Left renal cortex interstitium (tissue), 4 donors: Measurements from ENCODE around the gene STXBP1. TPM values are rescaled to one million over a fixed set of nuclear protein-coding genes. Genes with fewer than 3 reads are reported as not detected.

Experiments
- DNase-seq, 4 donors: peaks; one replicate each; pipeline ENCODE4 v3.0.0-alpha.2; 2013; ENCODE audit warnings: low read depth in 4 of 4, low spot score in 2 of 4, missing footprints in 1 of 4
- polyA plus RNA-seq, 4 donors: library from polyadenylated mRNA; unstranded; fragments of 120-200 nt; gene quantifications; one replicate each; pipeline ENCODE4 v1.2.1, GENCODE V29; 2013; ENCODE audit not compliant: insufficient read length in 4 of 4

STXBP1 gene
- polyA plus RNA-seq, 4 donors, result 23.6 to 38.6 (median 31.6) TPM

DNA sequence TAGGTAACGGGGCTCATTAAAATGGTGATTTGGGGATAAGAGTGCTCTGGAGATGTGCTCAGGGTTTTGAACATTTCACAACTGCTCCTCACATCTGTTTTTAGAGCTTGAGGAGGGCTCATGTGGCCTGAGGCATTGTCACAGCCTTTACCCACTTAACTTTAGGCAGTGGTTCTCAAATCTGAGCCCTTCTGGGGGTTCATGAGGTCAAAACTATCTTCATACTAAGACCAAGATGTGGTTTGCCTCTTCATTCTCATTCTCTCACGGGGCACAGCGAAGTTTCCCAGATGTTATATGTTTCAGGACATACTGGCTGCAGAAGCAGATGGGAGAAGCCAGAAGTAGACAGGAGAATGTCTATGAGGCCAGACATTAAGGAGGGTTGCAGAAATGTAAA is 38.4 kb downstream of the STXBP1 start:
- no peak for DNase-seq

- DNase-seq, result no peak
Observed at GRCh38 chr9:127651697-127652610, 39.9 kb downstream of the STXBP1 start.

- no peak for DNase-seq
Observed at GRCh38 chr9:127652733-127653132, 40.7 kb downstream of the STXBP1 start.

- no peak for DNase-seq
Observed at GRCh38 chr9:127654619-127655018, 42.5 kb downstream of the STXBP1 start.

DNA sequence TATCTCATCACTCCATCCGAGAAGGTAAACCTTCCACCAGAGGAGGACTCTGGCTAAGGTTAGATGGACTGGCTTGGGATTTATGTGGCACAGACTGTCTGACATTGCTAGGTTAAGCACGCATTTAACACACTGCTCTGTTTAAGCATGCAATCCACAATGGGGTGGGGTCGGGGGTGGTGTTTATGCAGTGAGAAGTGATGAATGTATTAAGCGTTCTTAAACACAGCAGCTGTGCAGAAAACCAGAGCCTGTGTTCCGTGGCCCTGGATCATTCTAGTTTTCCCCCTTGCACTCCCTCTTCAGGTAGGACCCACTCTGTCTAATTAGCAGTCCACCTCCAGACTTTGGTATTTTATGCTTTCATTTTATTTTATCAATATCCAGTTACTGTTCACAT is 46.4 kb downstream of the STXBP1 start:
- DNase-seq, result no peak

- peak in 1 of 4 donors; percentile 24 for DNase-seq
Observed at GRCh38 chr9:127660886-127661741, 49.0 kb downstream of the STXBP1 start.

DNA sequence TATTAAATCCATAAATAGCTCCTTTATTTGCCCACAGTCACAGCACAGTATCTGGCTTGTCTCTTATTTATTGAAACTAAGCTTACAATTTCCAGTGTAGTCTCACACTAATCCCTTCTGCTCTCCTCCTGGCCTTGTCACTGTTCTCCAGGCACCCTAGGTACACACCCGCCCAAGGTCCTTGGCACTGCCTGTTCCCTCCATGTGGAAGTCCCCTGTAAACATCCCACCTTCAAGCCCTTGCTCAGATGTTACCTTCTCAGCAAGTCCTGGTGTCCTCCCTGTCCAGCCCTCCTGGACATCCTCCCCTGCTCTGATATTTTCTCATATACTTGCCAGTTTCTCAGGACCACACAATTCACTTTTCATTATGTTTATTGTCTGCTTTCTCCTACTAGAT is 50.5 kb downstream of the STXBP1 start:
- DNase-seq, result no peak

GRCh38 chr9:127664324-127664677 is 52.2 kb downstream of the STXBP1 start:
- no peak for DNase-seq

DNA sequence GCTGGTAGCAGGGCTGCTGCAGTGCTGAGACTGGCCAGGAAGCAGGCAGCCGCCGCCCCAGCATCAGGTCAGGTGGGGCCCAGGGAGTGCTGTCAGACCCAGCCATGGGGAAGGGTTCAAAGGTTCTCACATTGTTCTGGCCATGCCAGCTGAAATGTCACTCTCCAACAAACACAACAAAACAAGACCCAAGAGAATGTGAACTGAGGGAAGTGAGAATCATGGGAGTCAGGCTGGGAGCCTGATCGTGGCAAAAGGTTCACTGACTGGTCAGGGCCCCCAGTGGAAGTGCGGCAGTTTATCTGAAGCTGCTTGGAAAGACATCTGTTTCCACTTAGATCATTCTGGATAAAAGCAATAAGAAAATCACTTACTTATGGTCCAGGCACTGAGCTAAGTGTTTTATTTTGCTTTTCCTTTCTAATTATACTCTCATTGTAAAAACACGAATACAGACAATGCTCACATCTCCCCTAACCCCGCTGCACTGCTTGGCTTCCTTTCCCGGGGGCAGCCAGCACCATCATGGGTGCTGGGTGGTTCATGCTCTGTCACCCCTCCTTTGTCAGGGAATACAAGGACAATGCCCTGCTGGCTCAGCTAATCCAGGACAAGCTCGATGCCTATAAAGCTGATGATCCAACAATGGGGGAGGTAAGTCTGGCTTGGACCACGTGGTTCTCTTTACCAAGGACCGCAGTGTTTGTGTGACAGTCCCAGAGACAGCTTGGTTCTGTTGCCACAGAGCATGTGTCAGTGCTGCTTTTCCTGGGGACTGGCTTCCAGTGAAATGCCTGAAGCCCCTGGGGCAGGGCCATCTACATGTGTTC is 52.8 kb downstream of the STXBP1 start:
- DNase-seq, result no peak

DNA sequence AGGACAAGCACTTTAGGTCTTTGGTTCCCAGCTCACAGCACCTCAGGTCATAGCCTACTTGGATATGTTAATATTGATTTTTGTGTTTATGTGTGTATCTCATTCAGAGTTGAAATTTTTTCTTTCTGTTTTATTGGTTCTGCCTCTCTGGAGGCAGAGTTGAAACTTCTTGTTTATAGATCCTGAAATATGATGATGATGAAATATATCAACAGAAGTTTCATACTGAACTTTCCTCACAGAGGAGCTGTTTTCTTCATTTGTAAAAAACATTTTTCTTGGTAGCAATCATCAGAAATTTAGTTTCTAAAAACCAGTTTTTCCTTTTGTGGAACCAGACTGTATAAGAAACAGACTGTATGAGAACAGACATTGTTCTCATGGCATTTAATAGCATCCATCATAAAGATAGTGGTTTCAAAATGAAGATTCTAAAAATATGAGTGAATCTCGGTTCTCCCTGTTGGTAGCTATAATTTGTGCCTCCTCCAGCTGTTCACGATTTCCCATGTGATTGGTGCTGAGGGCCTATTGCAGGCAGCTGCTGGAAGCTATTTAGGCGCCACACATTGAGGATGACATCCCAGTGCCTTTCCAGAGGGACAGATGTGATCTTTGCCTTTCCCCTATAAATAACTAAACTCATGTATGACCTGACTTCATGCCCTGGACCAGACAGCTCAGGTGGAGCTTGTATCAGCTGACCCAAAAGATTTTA is 55.2 kb downstream of the STXBP1 start:
- no peak for DNase-seq

GRCh38 chr9:127667906-127668305 is 55.8 kb downstream of the STXBP1 start:
- DNase-seq, result no peak

- DNase-seq, result no peak
Observed at GRCh38 chr9:127673234-127673633, 61.2 kb downstream of the STXBP1 start.

- DNase-seq, result no peak
Observed at GRCh38 chr9:127676638-127677037, 64.6 kb downstream of the STXBP1 start.

GRCh38 chr9:127679506-127679905 is 67.4 kb downstream of the STXBP1 start:
- no peak for DNase-seq

DNA sequence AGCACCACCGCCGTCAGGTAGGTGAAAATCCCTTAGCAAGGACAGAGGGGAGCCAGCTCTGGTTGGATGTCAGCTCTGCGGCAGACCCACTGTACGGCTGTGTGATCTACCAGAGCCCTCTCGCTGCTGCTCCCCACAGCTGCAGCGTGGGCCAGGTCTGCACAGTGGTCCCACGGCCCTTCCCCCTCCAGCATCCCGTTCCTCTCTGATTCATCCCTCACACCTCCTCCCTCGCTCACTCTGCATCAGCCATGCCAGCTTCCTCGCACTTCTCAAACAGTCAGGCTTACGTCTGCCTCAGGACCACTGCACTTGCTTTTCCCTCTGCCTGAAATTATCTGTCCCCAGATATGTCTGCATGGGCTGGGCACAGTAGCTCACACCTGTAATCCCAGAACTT is 68.1 kb downstream of the STXBP1 start:
- DNase-seq, result no peak

DNA sequence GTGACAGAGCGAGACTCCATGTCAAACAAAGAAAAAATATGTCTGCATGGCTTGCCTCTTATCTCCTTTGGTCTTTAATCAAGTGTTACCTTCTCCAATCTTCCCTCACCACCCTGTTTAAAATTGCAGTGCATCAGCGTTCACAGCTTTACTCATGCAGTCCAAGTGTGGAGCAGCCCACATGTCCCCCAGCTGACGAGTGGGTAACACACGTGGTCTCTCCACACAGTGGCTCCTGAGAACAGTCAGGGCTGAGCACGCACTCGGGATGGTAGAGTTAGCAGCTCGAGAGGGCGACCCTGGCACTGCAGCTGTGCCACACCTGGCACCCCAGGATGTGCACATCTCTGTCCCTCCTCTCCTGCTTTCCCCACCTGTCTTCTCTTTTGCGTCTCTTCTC is 68.8 kb downstream of the STXBP1 start:
- DNase-seq, result no peak

DNA sequence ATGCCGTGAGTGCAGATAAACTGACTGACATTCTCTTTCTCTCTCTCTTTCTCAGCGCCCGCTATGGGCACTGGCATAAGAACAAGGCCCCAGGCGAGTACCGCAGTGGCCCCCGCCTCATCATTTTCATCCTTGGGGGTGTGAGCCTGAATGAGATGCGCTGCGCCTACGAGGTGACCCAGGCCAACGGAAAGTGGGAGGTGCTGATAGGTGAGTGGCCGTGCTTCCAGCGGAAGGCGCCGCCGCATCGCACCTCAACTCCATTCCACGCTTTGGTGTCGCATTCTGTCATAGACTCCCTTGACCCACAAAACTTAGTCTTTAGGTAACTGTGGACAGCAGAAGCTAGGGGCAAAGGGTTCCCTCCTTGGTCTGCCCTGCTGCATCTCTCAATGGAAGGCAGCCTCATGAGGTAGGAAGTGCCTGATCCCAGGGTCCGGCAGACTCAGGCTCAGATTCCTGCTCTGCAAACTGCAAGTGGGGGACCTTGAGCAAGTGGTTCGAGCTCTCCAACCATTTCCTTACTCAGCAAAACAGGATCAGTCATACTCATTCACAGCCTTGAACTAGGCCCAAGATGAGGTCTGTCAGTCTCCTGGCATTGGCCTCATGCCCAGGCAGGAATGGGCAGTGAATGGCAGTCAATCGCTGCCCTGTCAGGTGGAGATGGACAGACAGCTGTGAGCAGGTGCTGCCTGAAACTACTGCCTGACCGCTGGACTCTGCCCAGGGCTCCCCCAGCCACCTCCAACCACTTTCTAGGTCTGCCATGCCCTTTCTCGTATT is 70.5 kb downstream of the STXBP1 start:
- DNase-seq, result no peak

DNA sequence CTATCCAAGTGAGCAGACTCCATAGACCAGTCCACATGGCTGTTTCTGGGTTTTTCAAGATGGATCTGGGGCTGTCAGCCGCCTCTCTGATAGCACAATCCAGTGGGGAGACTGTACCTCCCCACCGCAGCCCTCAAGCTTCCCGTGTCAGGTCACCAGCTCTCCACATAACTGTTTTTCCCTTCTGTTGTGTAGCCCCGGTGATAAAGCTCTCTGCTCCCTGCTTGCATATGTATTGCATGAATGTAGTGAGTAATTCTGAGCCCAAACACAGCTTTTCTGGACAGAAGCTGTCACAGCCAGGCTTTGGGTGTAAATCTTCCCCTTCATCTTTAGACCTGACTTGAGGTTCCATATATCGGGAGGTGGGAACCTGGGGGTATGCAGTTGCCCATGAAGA is 71.6 kb downstream of the STXBP1 start:
- DNase-seq, result no peak

DNA sequence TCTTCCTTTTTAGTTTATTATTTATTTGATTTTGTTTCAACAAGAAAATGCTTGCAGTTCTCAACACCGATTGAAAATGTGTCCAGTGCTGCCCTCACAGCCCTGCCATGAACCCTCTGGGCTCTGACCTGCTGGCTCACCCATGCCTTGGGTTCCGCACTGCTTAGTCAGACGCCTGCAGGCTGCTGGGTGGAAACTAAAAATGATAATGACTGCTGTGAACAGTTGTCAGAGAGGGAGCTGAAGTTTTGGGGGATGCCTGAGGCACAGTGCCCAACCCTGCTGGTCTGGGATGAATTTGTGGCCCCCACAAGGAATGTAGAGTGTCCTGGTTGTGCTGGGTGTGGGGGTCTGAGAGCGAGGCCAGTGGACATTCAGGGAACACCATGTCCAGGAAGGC is 72.5 kb downstream of the STXBP1 start:
- DNase-seq, result no peak
